NCI-H2227 (cell line): Measurements from ENCODE around the gene BHLHE40.

Experiments used
- DNase-seq: peaks from one replicate; lab custom pipeline; 2025; ENCODE audit not compliant: unreplicated experiment; lab: John Stamatoyannopoulos, UW

Gene BHLHE40

GRCh38 chr3:4997946-4998345, 18.7 kb downstream of the BHLHE40 start:
- DNase-seq, result no peak

- no peak for DNase-seq
Measured at GRCh38 chr3:4999531-5000184, 20.4 kb downstream of the BHLHE40 start.

DNA sequence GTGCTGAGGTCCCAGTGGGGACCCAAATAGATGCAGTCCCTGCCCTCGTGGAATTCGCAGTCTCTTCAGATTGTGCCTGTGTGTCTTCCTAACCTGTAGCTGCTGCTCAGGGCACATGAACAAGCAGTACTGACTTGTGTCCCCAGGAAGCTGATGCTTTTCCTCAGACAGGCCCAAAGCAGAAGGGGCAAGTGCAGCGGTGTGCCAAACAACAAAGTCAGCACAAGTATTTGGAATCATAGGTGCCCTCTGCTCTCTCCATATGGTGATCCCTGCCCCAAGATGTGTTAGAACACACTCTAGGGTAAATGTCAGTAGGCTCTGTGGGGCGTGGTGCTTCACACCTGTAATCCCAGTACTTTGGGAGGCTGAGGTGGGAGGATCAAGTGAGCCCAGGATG, 21.9 kb downstream of the BHLHE40 start:
- DNase-seq, result no peak

DNA sequence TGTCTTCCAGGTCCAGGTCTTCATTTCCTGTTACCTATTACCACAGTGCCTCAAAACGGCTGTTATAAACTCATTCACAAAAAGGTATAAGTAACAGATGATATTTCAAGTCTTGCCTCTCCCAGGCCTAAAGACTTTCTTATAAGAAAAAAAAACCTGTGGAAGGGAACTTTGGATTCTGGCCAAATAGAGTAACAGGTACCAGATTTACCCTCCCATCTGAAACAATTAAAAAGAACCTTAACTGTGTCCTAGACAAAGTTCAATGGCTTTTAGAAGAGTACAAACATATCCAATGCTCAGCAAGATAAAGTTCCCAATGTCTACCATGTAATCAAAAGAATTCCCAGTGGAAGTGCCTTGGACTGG, 22.6 kb downstream of the BHLHE40 start:
- DNase-seq, result no peak

GRCh38 chr3:5002174-5002870, 23.1 kb downstream of the BHLHE40 start:
- no peak for DNase-seq

DNA sequence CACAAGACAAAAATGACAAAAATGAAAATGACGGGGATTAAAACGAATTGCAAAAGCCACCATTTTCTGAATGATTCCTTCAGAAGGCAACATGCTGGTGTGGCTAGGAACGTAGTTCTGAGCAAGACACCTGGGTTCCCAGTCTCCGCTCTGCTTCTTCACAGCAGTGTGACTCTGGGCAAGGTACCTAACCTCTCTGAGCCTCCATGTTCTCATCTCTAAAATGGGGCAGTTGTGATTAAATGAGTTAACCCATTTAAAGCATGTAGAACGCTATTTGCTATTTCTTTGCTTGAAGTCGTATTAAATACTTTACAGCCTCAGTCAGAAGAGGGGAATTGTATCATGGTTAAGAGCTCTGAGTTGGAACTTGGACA, 23.6 kb downstream of the BHLHE40 start:
- no peak for DNase-seq

- DNase-seq, result no peak
Measured at GRCh38 chr3:5004319-5005152, 25.3 kb downstream of the BHLHE40 start.

GRCh38 chr3:5005367-5005766, 26.1 kb downstream of the BHLHE40 start:
- no peak for DNase-seq

DNA sequence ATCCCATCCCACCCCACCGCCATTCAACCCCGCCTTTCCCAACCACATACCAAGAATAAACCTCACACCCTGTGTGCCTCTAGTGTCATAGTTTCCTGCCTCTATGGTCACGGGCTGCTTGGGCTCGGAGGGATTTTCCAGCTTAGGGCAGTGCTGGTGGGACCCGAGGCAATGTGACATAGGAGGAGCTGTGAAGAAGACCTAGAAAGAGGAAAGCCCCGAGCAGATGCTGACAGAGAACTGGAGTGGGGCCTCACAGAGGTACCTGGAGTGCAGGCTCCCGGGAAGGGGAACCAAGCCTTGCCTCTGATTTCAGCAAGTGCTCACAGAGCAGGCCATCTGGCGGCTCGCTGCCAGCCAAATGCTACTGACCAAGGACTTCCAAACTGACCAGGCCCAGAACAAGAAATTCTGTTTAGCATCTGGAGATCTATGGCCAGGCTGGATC, 27.5 kb downstream of the BHLHE40 start:
- no peak for DNase-seq

DNA sequence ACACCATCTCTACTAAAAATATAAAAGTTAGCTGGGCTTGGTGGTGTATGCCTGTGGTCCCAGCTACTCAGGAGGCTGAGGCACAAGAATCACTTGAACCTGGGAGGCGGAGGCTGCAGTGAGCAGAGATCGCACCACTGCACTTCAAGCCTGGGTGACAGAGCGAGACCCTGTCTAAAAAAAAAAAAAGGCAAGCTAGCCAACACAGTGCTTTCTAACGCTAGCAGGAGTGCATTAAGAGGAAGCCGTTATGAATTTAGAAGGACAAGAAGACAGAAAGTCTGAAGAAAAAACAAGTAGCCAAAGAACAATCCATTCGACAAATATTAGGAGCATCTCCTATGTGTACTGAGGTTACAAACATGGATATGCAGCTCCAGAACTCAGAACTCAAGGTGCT, 28.6 kb downstream of the BHLHE40 start:
- DNase-seq, result no peak

DNA sequence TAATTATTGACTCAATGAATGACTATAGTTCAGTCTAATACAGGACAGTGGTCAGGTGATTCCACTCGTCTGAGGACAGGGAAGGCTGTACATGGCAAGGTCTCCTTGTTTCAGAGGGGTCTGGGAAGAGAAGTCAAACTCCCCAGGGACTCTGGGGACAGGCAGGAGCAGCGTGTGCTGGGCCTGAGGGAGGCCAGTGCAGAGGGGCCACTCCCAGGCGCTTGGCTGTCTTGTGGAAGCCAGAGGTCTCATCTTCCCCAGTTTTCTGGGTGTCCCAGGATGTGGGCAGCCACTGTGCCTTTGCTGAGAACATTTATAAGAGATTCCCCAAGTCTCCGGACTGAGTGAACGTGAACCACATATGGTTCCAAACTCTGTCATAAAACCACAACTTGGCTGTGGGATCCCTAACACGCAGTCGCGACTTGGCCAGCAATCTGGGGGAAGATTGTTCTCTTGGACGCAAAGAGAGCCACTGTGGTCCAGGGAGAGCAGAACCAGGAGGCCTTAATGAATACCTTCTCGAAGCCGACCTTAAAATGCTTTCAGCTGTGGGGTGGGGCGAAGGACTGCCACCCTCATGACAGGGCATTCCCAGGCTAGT, 30.4 kb downstream of the BHLHE40 start:
- DNase-seq, result no peak

- DNase-seq, result no peak
Measured at GRCh38 chr3:5010140-5010539, 30.9 kb downstream of the BHLHE40 start.

DNA sequence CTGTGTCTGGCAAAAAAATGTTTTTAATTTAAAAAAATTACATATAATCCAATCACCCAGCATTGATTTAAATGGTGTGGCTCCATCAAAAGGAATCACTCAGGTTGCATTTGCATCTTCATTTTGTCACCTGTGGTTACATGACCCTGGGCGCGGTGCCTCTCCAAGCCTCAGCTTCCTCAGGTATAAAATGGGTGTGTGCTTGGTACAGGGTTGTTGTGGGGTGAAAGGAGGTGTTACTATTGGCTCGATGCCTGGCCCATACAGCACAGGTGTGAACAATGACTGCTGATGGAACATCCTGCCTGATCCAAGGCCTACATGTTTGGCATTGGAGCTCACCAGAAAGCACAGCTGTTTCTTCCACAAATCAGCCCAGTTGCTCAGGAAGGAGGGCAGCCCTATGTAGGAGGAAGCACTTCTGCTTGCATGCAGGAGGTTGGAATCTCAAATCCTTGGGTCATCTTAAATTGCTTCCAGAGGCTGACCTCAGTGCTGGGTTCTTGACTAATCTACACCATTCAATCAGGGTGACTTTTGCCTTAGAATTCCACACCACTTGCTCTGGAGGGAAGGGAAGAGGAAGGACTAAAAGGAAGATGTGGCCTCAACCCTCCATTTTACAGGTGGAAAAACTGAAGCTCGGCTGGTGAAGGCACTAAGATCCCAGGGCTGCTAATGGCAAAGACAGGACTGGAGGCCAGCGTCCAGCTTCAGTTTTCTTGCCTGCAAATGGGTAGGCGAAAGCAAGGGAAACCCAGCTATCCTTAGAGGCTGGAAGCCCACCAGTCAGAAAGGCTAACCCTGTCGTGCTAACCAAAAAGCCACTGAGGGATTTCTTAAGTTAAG, 31.7 kb downstream of the BHLHE40 start:
- no peak for DNase-seq

GRCh38 chr3:5011555-5012256, 32.5 kb downstream of the BHLHE40 start:
- DNase-seq, result no peak

DNA sequence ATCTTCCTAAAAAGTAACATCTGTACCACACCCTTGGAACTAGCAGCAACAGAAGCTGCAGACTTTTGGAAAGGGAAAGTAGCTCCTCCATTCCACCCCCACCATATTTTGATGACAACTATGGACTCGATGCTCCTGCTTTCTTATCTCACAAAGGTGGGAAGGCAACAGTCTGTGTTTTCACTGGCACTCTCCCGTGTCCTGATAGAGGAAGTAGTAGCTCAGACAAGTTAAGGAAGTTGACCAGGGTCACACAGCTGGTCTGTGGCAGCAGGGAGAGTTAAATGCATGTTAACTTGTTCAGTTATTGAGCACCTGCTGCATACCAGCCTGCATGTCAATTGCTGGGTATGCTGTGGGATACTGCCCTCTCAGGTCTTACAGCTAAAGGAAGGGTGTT, 33.1 kb downstream of the BHLHE40 start:
- no peak for DNase-seq

GRCh38 chr3:5013021-5013906, 34.0 kb downstream of the BHLHE40 start:
- no peak for DNase-seq

DNA sequence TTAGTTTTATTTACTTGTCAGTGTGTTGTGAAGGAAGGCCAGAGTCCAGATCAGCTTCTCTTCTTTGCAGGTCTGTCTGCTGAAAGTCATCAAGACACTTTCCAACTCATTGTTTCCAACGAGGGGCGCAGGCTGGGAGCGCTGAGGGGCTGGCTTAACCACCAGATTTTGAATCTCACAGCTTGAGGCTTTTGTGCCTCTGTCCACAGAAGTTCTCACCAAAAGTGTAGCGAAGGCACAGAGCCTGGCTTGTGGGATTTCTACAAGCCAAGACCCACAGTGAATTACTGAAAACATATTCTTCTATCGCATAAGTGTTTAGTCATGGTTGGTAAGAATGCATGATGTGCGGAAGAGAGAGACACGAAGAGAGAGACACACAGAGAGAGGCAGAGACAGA, 35.2 kb downstream of the BHLHE40 start:
- DNase-seq, result no peak

GRCh38 chr3:5015056-5015455, 35.8 kb downstream of the BHLHE40 start:
- no peak for DNase-seq
